HepG2 (cell line): ENCODE data around the gene MLLT10. TPM values are rescaled to one million over a fixed set of nuclear protein-coding genes. Genes with fewer than 3 reads are reported as not detected.

ENCODE experiments used
- ATF6 ChIP-seq: sonication (generic); formaldehyde crosslinking; conservative IDR thresholded peaks from 2 replicates; pipeline ENCODE4 v1.4.0; 2020; ENCODE audit warnings: missing genetic modification reagents
- EZH2 ChIP-seq: conservative IDR thresholded peaks from 2 replicates; pipeline ENCODE4 v1.6.1; 2012; ENCODE audit warnings: mild to moderate bottlenecking, low read depth, low read length, moderate library complexity
- HIC2 ChIP-seq: sonication (generic); formaldehyde crosslinking; IDR thresholded peaks from 2 replicates; pipeline ENCODE4 v1.9.0; 2022; ENCODE audit warnings: low read depth, missing genetic modification reagents
- KMT2B ChIP-seq: IDR thresholded peaks from 2 replicates; pipeline ENCODE4 v1.6.1; 2016; ENCODE audit warnings: missing genetic modification reagents, missing compliant biosample characterization
- MNT ChIP-seq: fragments of 450-650 bp; IDR thresholded peaks from 2 replicates; pipeline ENCODE4 v1.6.1; 2016
- PAWR ChIP-seq: sonication (generic); formaldehyde crosslinking; IDR thresholded peaks from 2 replicates; pipeline ENCODE4 v1.4.0; 2020; ENCODE audit warnings: missing genetic modification reagents, mild to moderate bottlenecking, borderline replicate concordance
- PHB2 ChIP-seq: fragments of 450-650 bp; IDR thresholded peaks from 2 replicates; pipeline ENCODE4 v1.6.1; 2018; ENCODE audit not compliant: partially characterized antibody
- RAD21 ChIP-seq: fragments of 450-650 bp; formaldehyde crosslinking; IDR thresholded peaks from 2 replicates; pipeline ENCODE4 v1.5.0; 2020; ENCODE audit warnings: mild to moderate bottlenecking
- RARA ChIP-seq: IDR thresholded peaks from 2 replicates; pipeline ENCODE4 v1.6.1; 2016; ENCODE audit warnings: missing genetic modification reagents, missing compliant biosample characterization
- TAF15 ChIP-seq: fragments of 200-400 bp; formaldehyde crosslinking; IDR thresholded peaks from one replicate; pipeline ENCODE4 v1.6.1; 2018; ENCODE audit warnings: mild to moderate bottlenecking, low read depth, low read length; ENCODE audit not compliant: poor library complexity, severe bottlenecking
- TERF1 ChIP-seq: sonication (generic); formaldehyde crosslinking; IDR thresholded peaks from 2 replicates; pipeline ENCODE4 v1.8.0; 2022; ENCODE audit warnings: mild to moderate bottlenecking, missing genetic modification reagents, moderate library complexity
- TRIM22 ChIP-seq: fragments of 450-650 bp; IDR thresholded peaks from 2 replicates; pipeline ENCODE4 v1.6.1; 2017
- ZBTB37 ChIP-seq: sonication (generic); formaldehyde crosslinking; IDR thresholded peaks from 2 replicates; pipeline ENCODE4 v1.4.0; 2020; ENCODE audit warnings: mild to moderate bottlenecking, missing genetic modification reagents
- ZBTB7A ChIP-seq: sonication (generic); formaldehyde crosslinking; IDR thresholded peaks from 2 replicates; pipeline ENCODE4 v1.8.0; 2022; ENCODE audit warnings: mild to moderate bottlenecking, missing genetic modification reagents
- ZNF18 ChIP-seq: sonication (generic); formaldehyde crosslinking; IDR thresholded peaks from 2 replicates; pipeline ENCODE4 v1.8.0; 2022; ENCODE audit warnings: mild to moderate bottlenecking, missing genetic modification reagents; ENCODE audit not compliant: insufficient replicate concordance
- ZNF430 ChIP-seq: sonication (generic); formaldehyde crosslinking; IDR thresholded peaks from 2 replicates; pipeline ENCODE4 v1.9.0; 2021; ENCODE audit warnings: mild to moderate bottlenecking, missing genetic modification reagents
- ZNF614 ChIP-seq: IDR thresholded peaks from 2 replicates; pipeline ENCODE4 v1.6.1; 2018; ENCODE audit warnings: missing biosample characterization, missing genetic modification reagents, inconsistent platforms, borderline replicate concordance
- polyA plus RNA-seq, 8 experiments: library from polyadenylated mRNA; depleted of rRNA in 3 of 8; stranded (reverse) in 7 of 8; unstranded in 1 of 8; fragments of >200 nt; fragmentation: Illumina TruSeq in 4 of 8; extraction: Trizol in 4 of 8; gene quantifications; 2 replicates each; pipeline versions ENCODE4 v1.2.1 to v1.2.3, GENCODE V29; 2011 to 2016; ENCODE audit warnings: low read depth in 4 of 8, missing spikeins in 1 of 8, mixed read lengths in 1 of 8; ENCODE audit not compliant: insufficient read depth in 1 of 8
- total RNA-seq, 5 experiments: library from RNA; depleted of rRNA; stranded (reverse); fragments of >200 nt; fragmentation: Illumina TruSeq; extraction: Trizol; gene quantifications; 2 replicates each; pipeline ENCODE4 v1.2.3, GENCODE V29; 2016; ENCODE audit warnings: low read depth in 1 of 5

The MLLT10 gene
- total and polyA plus RNA-seq, 2 of the 13 experiments (the other 11 are each of a cell fraction or from before 2014, with no cell fraction given), result 51.3 to 84.1 TPM

- TF ChIP-seq ATF6 (CRISPR knock-in tag) (0 out of 2 replicates have a peak, but pooled peaks have one; percentile 2), ZNF18 (CRISPR knock-in tag) (peak; percentile 81), TERF1 (CRISPR knock-in tag) (peak; percentile 91), ZBTB37 (CRISPR knock-in tag) (no peak), EZH2 (no peak), ZBTB7A (CRISPR knock-in tag) (peak; percentile 72), PHB2 (no peak), RARA (CRISPR knock-in tag) (no peak), KMT2B (CRISPR knock-in tag) (0 out of 2 replicates have a peak, but pooled peaks have one; percentile 20), TAF15 (no peak), PAWR (CRISPR knock-in tag) (no peak), MNT (no peak), HIC2 (CRISPR knock-in tag) (peak; percentile 33; the same call in 1 of the 2 replicates), RAD21 (no peak), ZNF430 (CRISPR knock-in tag) (peak; percentile 98), TRIM22 (no peak), ZNF614 (CRISPR knock-in tag) (peak; percentile 37; the same call in 1 of the 2 replicates)
These were observed 37.5 kb upstream of the MLLT10 start (continued) for GRCh38 chr10:21496343-21497176.
